GM23338 (cell line): ENCODE results near the gene SVIL. TPM values are rescaled to one million over a fixed set of nuclear protein-coding genes. Genes with fewer than 3 reads are reported as not detected.

Experiments used
- ATAC-seq: fragments of 200-7000 bp; cut with Tn5 transposase; 3 replicates; pipeline ENCODE4 v1.9.1; 2020
- DNase-seq: peaks from one replicate; pipeline ENCODE4 v3.0.0-alpha.2; 2015; ENCODE audit warnings: low spot score
- H2AFZ ChIP-seq: fragments of 200-600 bp; sonication (generic); 2 replicates; pipeline ENCODE4 v1.8.0; 2016; ENCODE audit warnings: antibody characterized with exemption, mild to moderate bottlenecking, moderate library complexity
- H3F3A ChIP-seq: fragments of 200-600 bp; sonication (generic); replicated peaks from 2 replicates; pipeline ENCODE4 v1.8.0; 2017; ENCODE audit warnings: antibody characterized with exemption, mixed run types, low read depth
- H3K27ac ChIP-seq: fragments of 200-600 bp; sonication (generic); 2 replicates; pipeline ENCODE4 v1.6.1; 2016; ENCODE audit warnings: low read depth
- H3K27me3 ChIP-seq: fragments of 200-600 bp; sonication (generic); 2 replicates; pipeline ENCODE4 v1.8.0; 2016; ENCODE audit warnings: mild to moderate bottlenecking, mixed run types, moderate library complexity; ENCODE audit not compliant: insufficient read depth
- H3K36me3 ChIP-seq: fragments of 200-600 bp; sonication (generic); 2 replicates; pipeline ENCODE4 v1.8.0; 2016; ENCODE audit warnings: mild to moderate bottlenecking; ENCODE audit not compliant: insufficient read depth
- H3K4me1 ChIP-seq: fragments of 200-600 bp; sonication (generic); 2 replicates; pipeline ENCODE4 v1.8.0; 2016; ENCODE audit warnings: mild to moderate bottlenecking, moderate library complexity; ENCODE audit not compliant: insufficient read depth
- H3K4me2 ChIP-seq: fragments of 200-600 bp; sonication (generic); 2 replicates; pipeline ENCODE4 v1.7.1; 2017; ENCODE audit warnings: mixed run types
- H3K4me3 ChIP-seq: fragments of 200-600 bp; sonication (generic); 2 replicates; pipeline ENCODE4 v1.6.1; 2016; ENCODE audit warnings: mixed run types
- H3K79me2 ChIP-seq: fragments of 200-600 bp; sonication (generic); replicated peaks from 2 replicates; pipeline ENCODE4 v1.8.0; 2017; ENCODE audit warnings: mild to moderate bottlenecking; ENCODE audit not compliant: insufficient read depth
- H3K9me2 ChIP-seq: fragments of 200-600 bp; sonication (generic); 2 replicates; pipeline ENCODE4 v1.8.0; 2017; ENCODE audit not compliant: insufficient read depth
- H4K20me1 ChIP-seq: fragments of 200-600 bp; sonication (generic); replicated peaks from 2 replicates; pipeline ENCODE4 v1.8.0; 2017; ENCODE audit warnings: mild to moderate bottlenecking; ENCODE audit not compliant: insufficient read depth
- H3K27ac Mint-ChIP-seq: 2 replicates; pipeline ENCODE4 v1.8.0; 2020; ENCODE audit warnings: inconsistent platforms, mild to moderate bottlenecking, moderate library complexity, mixed read lengths
- H3K27me3 Mint-ChIP-seq: 3 replicates; pipeline ENCODE4 v1.8.0; 2022; ENCODE audit warnings: low read depth, mild to moderate bottlenecking, moderate library complexity, mixed read lengths, inconsistent platforms; ENCODE audit not compliant: insufficient read depth, poor library complexity
- H3K36me3 Mint-ChIP-seq: 3 replicates; pipeline ENCODE4 v1.8.0; 2021; ENCODE audit warnings: low read depth, mild to moderate bottlenecking, inconsistent platforms, moderate library complexity, mixed read lengths
- H3K4me1 Mint-ChIP-seq: 3 replicates; pipeline ENCODE4 v1.8.0; 2020; ENCODE audit warnings: mild to moderate bottlenecking, inconsistent platforms, mixed read lengths
- H3K4me3 Mint-ChIP-seq: 3 replicates; pipeline ENCODE4 v1.8.0; 2021; ENCODE audit warnings: moderate library complexity, mild to moderate bottlenecking, inconsistent platforms, mixed read lengths
- H3K9me3 Mint-ChIP-seq: 3 replicates; pipeline ENCODE4 v1.8.0; 2020; ENCODE audit warnings: moderate library complexity, mild to moderate bottlenecking, inconsistent platforms, mixed read lengths
- CTCF ChIP-seq, 2 experiments: fragments of 200-600 bp in 1 of 2; sonication (generic) in 1 of 2; conservative IDR thresholded peaks; 2 replicates each; pipeline versions ENCODE4 v1.5.1 to v1.6.1; 2016 to 2017; ENCODE audit warnings: antibody characterized with exemption in 2 of 2, low read depth in 2 of 2, mild to moderate bottlenecking in 2 of 2, moderate library complexity in 1 of 2
- EZH2 ChIP-seq: fragments of 200-600 bp; sonication (generic); IDR thresholded peaks from one replicate; pipeline ENCODE4 v1.8.0; 2017; ENCODE audit warnings: antibody characterized with exemption, mild to moderate bottlenecking, low read depth; ENCODE audit not compliant: unreplicated experiment
- EZH2phosphoT487 ChIP-seq: fragments of 200-600 bp; sonication (generic); IDR thresholded peaks from one replicate; pipeline ENCODE4 v1.8.1; 2018; ENCODE audit warnings: antibody characterized with exemption; ENCODE audit not compliant: unreplicated experiment
- JUNB ChIP-seq: IDR thresholded peaks from one replicate; pipeline ENCODE4 v1.6.1; 2016; ENCODE audit warnings: antibody characterized with exemption; ENCODE audit not compliant: unreplicated experiment
- NANOG ChIP-seq: IDR thresholded peaks from 2 replicates; pipeline ENCODE4 v1.6.1; 2016; ENCODE audit warnings: antibody characterized with exemption, borderline replicate concordance
- POLR2AphosphoS5 ChIP-seq: IDR thresholded peaks from 2 replicates; pipeline ENCODE4 v1.6.1; 2016; ENCODE audit warnings: antibody characterized with exemption, low read depth
- REST ChIP-seq: IDR thresholded peaks from one replicate; pipeline ENCODE4 v1.6.1; 2018; ENCODE audit warnings: antibody characterized with exemption; ENCODE audit not compliant: unreplicated experiment
- STAT1 ChIP-seq: IDR thresholded peaks from one replicate; pipeline ENCODE4 v1.6.1; 2016; ENCODE audit warnings: antibody characterized with exemption; ENCODE audit not compliant: unreplicated experiment
- polyA plus RNA-seq: library from polyadenylated mRNA; unstranded; fragments of >200 nt; fragmentation: Nextera tagmentation; extraction: Ambion mirVana; gene quantifications from 2 replicates; pipeline ENCODE4 v1.2.1, GENCODE V29; 2016
- total RNA-seq: library from RNA; depleted of rRNA; stranded (reverse); fragments of >200 nt; shearing (Covaris generic); gene quantifications from 2 replicates; pipeline ENCODE4 v1.2.3, GENCODE V29; 2014
- TF ChIP-seq, protein P1 (sequence below): IDR thresholded peaks from 2 replicates; pipeline ENCODE4 v1.6.1; 2016; ENCODE audit warnings: antibody characterized with exemption

The SVIL gene
- total and polyA plus RNA-seq, 2 experiments from 2014 or later, result 8.8 to 34.9 TPM

DNA sequence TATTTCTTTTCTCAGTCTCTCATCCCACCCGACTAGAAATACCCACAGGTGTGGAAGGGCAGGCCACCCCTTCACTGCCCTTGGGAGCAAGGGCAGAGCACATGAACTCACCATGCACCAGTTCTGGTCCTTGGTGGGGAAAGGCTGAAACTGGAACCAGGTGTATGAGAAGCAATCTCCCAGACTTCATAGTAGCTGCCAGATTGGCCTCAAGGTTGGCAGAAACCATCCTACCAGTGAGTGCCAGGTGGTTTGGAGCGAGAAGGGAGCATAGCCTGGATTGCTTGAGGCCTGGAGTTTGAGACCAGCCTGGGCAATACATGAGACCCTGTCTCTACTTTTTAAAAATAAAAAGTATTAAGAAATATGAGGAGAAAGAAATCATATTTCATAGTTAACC is 207.1 kb downstream of the SVIL start:
- Histone ChIP-seq H3K36me3 (no peaks in the 10 kb centered on the region), H4K20me1 (no peaks in the 10 kb centered on the region), H3F3A (no peaks in the 10 kb centered on the region), H3K9me2 (no peaks in the 10 kb centered on the region), H3K27ac (no peak overlapping the region), H3K4me3 (no peak overlapping the region), H2AFZ (no peak overlapping the region), H3K4me1 (no peaks in the 10 kb centered on the region), H3K27me3 (no peaks in the 10 kb centered on the region), H3K79me2 (no peaks in the 10 kb centered on the region), H3K4me2 (no peak overlapping the region)
- ATAC-seq (no peak), DNase-seq (no peak)
- Mint-ChIP-seq H3K4me3 (no peak overlapping the region), H3K4me1 (no peaks in the 10 kb centered on the region), H3K27me3 (peaks cover 5% of the 10 kb centered on the region), H3K9me3 (no peaks in the 10 kb centered on the region; the same call in 2 of the 3 replicates), H3K27ac (no peak overlapping the region), H3K36me3 (no peaks in the 10 kb centered on the region)
- TF ChIP-seq JUNB, result no peak
- TF ChIP-seq STAT1, result no peak
- TF ChIP-seq POLR2AphosphoS5, result no peak
- no peak for TF ChIP-seq CTCF (conservative IDR thresholded peaks at IDR 0.05; ENCODE audit: low read depth in 2 of 2)
- TF ChIP-seq EZH2phosphoT487, result no peak
- no peak for TF ChIP-seq EZH2
- TF ChIP-seq REST, result no peak
- TF ChIP-seq, protein P1, sequence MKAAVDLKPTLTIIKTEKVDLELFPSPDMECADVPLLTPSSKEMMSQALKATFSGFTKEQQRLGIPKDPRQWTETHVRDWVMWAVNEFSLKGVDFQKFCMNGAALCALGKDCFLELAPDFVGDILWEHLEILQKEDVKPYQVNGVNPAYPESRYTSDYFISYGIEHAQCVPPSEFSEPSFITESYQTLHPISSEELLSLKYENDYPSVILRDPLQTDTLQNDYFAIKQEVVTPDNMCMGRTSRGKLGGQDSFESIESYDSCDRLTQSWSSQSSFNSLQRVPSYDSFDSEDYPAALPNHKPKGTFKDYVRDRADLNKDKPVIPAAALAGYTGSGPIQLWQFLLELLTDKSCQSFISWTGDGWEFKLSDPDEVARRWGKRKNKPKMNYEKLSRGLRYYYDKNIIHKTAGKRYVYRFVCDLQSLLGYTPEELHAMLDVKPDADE, result no peak
- TF ChIP-seq NANOG, result no peak

GRCh38 chr10:29426420-29426819 is 208.4 kb downstream of the SVIL start:
- Mint-ChIP-seq H3K9me3 (no peaks in the 10 kb centered on the region; the same call in 2 of the 3 replicates), H3K27ac (no peak overlapping the region), H3K4me3 (no peak overlapping the region), H3K27me3 (peaks cover 7% of the 10 kb centered on the region), H3K36me3 (no peaks in the 10 kb centered on the region), H3K4me1 (no peaks in the 10 kb centered on the region)
- Histone ChIP-seq H3K9me2 (no peaks in the 10 kb centered on the region), H3F3A (no peaks in the 10 kb centered on the region), H3K4me3 (no peak overlapping the region), H3K4me1 (no peaks in the 10 kb centered on the region), H3K27ac (no peak overlapping the region), H2AFZ (no peak overlapping the region), H3K36me3 (no peaks in the 10 kb centered on the region), H3K79me2 (no peaks in the 10 kb centered on the region), H3K27me3 (no peaks in the 10 kb centered on the region), H4K20me1 (no peaks in the 10 kb centered on the region), H3K4me2 (no peak overlapping the region)
- ATAC-seq (no peak), DNase-seq (no peak)
- TF ChIP-seq, protein P1, result no peak
